ENCODE data around the gene LAD1. TPM values are rescaled to one million over a fixed set of nuclear protein-coding genes. Genes with fewer than 3 reads are reported as not detected.

Gene LAD1
- total and polyA plus RNA-seq, 4 experiments from 2014 or later = 0.17 TPM; not detected in 3

DNA sequence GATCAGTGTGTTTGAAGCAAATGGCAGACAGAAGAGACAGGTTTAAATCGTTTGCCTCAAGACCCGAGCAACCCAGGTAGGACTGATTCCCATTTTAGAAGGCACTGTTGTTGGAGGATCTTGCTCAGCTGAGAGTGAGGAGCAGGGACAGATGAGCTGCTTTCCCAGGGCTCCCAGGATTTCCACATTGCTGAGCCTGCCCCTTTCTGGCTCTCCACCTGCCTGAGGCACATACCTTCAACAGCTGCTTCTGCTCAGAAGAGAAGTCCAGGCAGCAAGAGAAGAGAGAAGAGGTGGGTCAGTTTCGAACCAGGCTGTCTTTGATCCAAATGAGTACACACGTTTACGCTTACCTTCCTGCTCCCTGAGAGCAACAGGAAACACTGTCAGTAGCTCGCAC lies 27.3 kb downstream of the LAD1 start:
- Mint-ChIP-seq H3K27ac (no peak overlapping the region), H3K4me3 (no peak overlapping the region), H3K9me3 (no peaks in the 10 kb centered on the region), H3K27me3 (peaks cover 4 to 29% of the 10 kb centered on the region in 2 donors), H3K36me3 (no peaks in the 10 kb centered on the region), H3K4me1 (no peaks in the 10 kb centered on the region)
- no peak overlapping the region for H3K4me3 ChIP-seq (ENCODE audit: low read length in 2 of 2)
- H3K36me3 ChIP-seq (ENCODE audit: insufficient read depth, low read length) = no peaks in the 10 kb centered on the region
- no peaks in the 10 kb centered on the region for H3K9me3 ChIP-seq (ENCODE audit: control insufficient read depth in 1 of 2, low read length in 2 of 2)
- POLR2A ChIA-PET (ENCODE audit: partially characterized antibody) = no interaction called here
- no peak overlapping the region for H3K27ac ChIP-seq (ENCODE audit: low read depth, low read length)
- CTCF ChIA-PET (ENCODE audit: partially characterized antibody) = no interaction called here
- no peaks in the 10 kb centered on the region for H3K4me1 ChIP-seq (ENCODE audit: insufficient read depth, low read length)
- no peaks in the 10 kb centered on the region for H3K27me3 ChIP-seq (ENCODE audit: insufficient read depth, low read length)
- intact Hi-C loops (cut with micrococcal nuclease) = no loop called here
- no peak for DNase-seq

GRCh38 chr1:201371276-201371675 lies 27.8 kb downstream of the LAD1 start:
- intact Hi-C loops (cut with micrococcal nuclease) = no loop called here
- Mint-ChIP-seq H3K9me3 (no peaks in the 10 kb centered on the region), H3K27ac (no peak overlapping the region), H3K4me3 (no peak overlapping the region), H3K27me3 (peaks cover 4 to 29% of the 10 kb centered on the region in 2 donors), H3K36me3 (no peaks in the 10 kb centered on the region), H3K4me1 (no peaks in the 10 kb centered on the region)
- no peaks in the 10 kb centered on the region for H3K36me3 ChIP-seq (ENCODE audit: insufficient read depth, low read length)
- ChIA-PET POLR2A (ENCODE audit: partially characterized antibody) (no interaction called here), CTCF (ENCODE audit: partially characterized antibody) (no interaction called here)
- H3K27ac ChIP-seq (ENCODE audit: low read depth, low read length) = no peak overlapping the region
- DNase-seq = no peak
- no peaks in the 10 kb centered on the region for H3K4me1 ChIP-seq (ENCODE audit: insufficient read depth, low read length)
- H3K9me3 ChIP-seq (ENCODE audit: control insufficient read depth in 1 of 2, low read length in 2 of 2) = no peaks in the 10 kb centered on the region
- no peaks in the 10 kb centered on the region for H3K27me3 ChIP-seq (ENCODE audit: insufficient read depth, low read length)
- H3K4me3 ChIP-seq (ENCODE audit: low read length in 2 of 2) = no peak overlapping the region

- Histone ChIP-seq H3K4me3 (ENCODE audit: low read length in 2 of 2) (no peak overlapping the region), H3K36me3 (ENCODE audit: insufficient read depth, low read length) (no peaks in the 10 kb centered on the region), H3K9me3 (ENCODE audit: control insufficient read depth in 1 of 2, low read length in 2 of 2) (no peaks in the 10 kb centered on the region), H3K27me3 (ENCODE audit: insufficient read depth, low read length) (no peaks in the 10 kb centered on the region), H3K4me1 (ENCODE audit: insufficient read depth, low read length) (no peaks in the 10 kb centered on the region), H3K27ac (ENCODE audit: low read depth, low read length) (no peak overlapping the region)
- POLR2A ChIA-PET (ENCODE audit: partially characterized antibody) = no interaction called here
- no peak overlapping the region for H3K27ac Mint-ChIP-seq
- DNase-seq = no peak
- no peak overlapping the region for H3K4me3 Mint-ChIP-seq
- H3K9me3 Mint-ChIP-seq = no peaks in the 10 kb centered on the region
- peaks cover 7 to 32% of the 10 kb centered on the region in 2 donors for H3K27me3 Mint-ChIP-seq
- intact Hi-C loops (cut with micrococcal nuclease) = no loop called here
- H3K4me1 Mint-ChIP-seq = no peaks in the 10 kb centered on the region
- H3K36me3 Mint-ChIP-seq = no peaks in the 10 kb centered on the region
- CTCF ChIA-PET (ENCODE audit: partially characterized antibody) = no interaction called here
These were observed 28.6 kb downstream of the LAD1 start for GRCh38 chr1:201370500-201370899.

DNA sequence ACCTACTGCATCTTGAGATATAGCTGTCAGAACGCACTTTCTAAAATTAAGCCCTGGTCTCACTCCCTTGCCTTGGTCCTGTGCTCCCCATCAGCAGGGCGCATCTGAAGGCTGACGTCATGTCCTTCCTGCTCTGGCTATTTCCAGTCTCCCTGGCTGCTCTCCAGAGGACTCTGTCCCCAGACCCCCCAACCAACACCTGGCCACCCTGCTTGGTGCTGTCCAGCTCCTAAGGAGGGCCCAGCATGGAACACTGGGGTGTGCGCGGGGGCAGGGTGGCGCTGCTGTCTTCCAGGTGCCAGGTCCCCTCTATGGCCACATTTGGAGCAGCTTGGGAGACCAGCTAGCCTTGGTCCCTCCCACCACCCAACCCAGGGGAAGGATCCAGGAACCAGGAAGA lies 29.9 kb downstream of the LAD1 start:
- H3K9me3 Mint-ChIP-seq = no peaks in the 10 kb centered on the region
- CTCF ChIA-PET (ENCODE audit: partially characterized antibody) = interaction anchor here (0.6 kb wide), 1 partner anchor 66 kb away, joined by 4 read pairs; no protein-coding TSS in a partner anchor

GRCh38 chr1:201366696-201367095 lies 32.4 kb downstream of the LAD1 start:
- peaks cover 11 to 20% of the 10 kb centered on the region in 2 donors for H3K27me3 Mint-ChIP-seq
- intact Hi-C loops (cut with micrococcal nuclease) = no loop called here
- Histone ChIP-seq H3K4me3 (ENCODE audit: low read length in 2 of 2) (no peak overlapping the region), H3K4me1 (ENCODE audit: insufficient read depth, low read length) (no peaks in the 10 kb centered on the region), H3K36me3 (ENCODE audit: insufficient read depth, low read length) (no peaks in the 10 kb centered on the region), H3K9me3 (ENCODE audit: control insufficient read depth in 1 of 2, low read length in 2 of 2) (no peaks in the 10 kb centered on the region), H3K27me3 (ENCODE audit: insufficient read depth, low read length) (no peaks in the 10 kb centered on the region), H3K27ac (ENCODE audit: low read depth, low read length) (no peak overlapping the region)
- no peaks in the 10 kb centered on the region for H3K36me3 Mint-ChIP-seq
- no peak overlapping the region for H3K4me3 Mint-ChIP-seq
- H3K27ac Mint-ChIP-seq = no peak overlapping the region
- DNase-seq = no peak
- no peaks in the 10 kb centered on the region for H3K4me1 Mint-ChIP-seq
- CTCF ChIA-PET (ENCODE audit: partially characterized antibody) = no interaction called here
- H3K9me3 Mint-ChIP-seq = no peaks in the 10 kb centered on the region
- POLR2A ChIA-PET (ENCODE audit: partially characterized antibody) = no interaction called here

More for the DNA sequence above, 29.9 kb downstream of the LAD1 start:
- no peaks in the 10 kb centered on the region for H3K27me3 ChIP-seq (ENCODE audit: insufficient read depth, low read length)
- Mint-ChIP-seq H3K4me3 (no peak overlapping the region), H3K4me1 (no peaks in the 10 kb centered on the region), H3K27ac (no peak overlapping the region), H3K27me3 (peaks cover 7 to 28% of the 10 kb centered on the region in 2 donors), H3K36me3 (no peaks in the 10 kb centered on the region)
- H3K4me1 ChIP-seq (ENCODE audit: insufficient read depth, low read length) = no peaks in the 10 kb centered on the region
- intact Hi-C loops (cut with micrococcal nuclease) = no loop called here
- H3K9me3 ChIP-seq (ENCODE audit: control insufficient read depth in 1 of 2, low read length in 2 of 2) = no peaks in the 10 kb centered on the region
- no peak overlapping the region for H3K27ac ChIP-seq (ENCODE audit: low read depth, low read length)
- H3K36me3 ChIP-seq (ENCODE audit: insufficient read depth, low read length) = no peaks in the 10 kb centered on the region
- DNase-seq = no peak
- POLR2A ChIA-PET (ENCODE audit: partially characterized antibody) = no interaction called here
- H3K4me3 ChIP-seq (ENCODE audit: low read length in 2 of 2) = no peak overlapping the region

- no peaks in the 10 kb centered on the region for H3K9me3 ChIP-seq (ENCODE audit: control insufficient read depth in 1 of 2, low read length in 2 of 2)
- Mint-ChIP-seq H3K27me3 (peaks cover 10 to 12% of the 10 kb centered on the region in 2 donors), H3K36me3 (no peaks in the 10 kb centered on the region), H3K27ac (no peak overlapping the region), H3K4me3 (no peak overlapping the region), H3K9me3 (no peaks in the 10 kb centered on the region), H3K4me1 (no peaks in the 10 kb centered on the region)
- no peaks in the 10 kb centered on the region for H3K27me3 ChIP-seq (ENCODE audit: insufficient read depth, low read length)
- intact Hi-C loops (cut with micrococcal nuclease) = no loop called here
- no peaks in the 10 kb centered on the region for H3K4me1 ChIP-seq (ENCODE audit: insufficient read depth, low read length)
- POLR2A ChIA-PET (ENCODE audit: partially characterized antibody) = no interaction called here
- no peak overlapping the region for H3K4me3 ChIP-seq (ENCODE audit: low read length in 2 of 2)
- no peak for DNase-seq
- H3K36me3 ChIP-seq (ENCODE audit: insufficient read depth, low read length) = no peaks in the 10 kb centered on the region
- CTCF ChIA-PET (ENCODE audit: partially characterized antibody) = no interaction called here
- H3K27ac ChIP-seq (ENCODE audit: low read depth, low read length) = no peak overlapping the region
These were observed 33.9 kb downstream of the LAD1 start for GRCh38 chr1:201365251-201365650.

- H3K27me3 ChIP-seq (ENCODE audit: insufficient read depth, low read length) = no peaks in the 10 kb centered on the region
- no peaks in the 10 kb centered on the region for H3K9me3 Mint-ChIP-seq
These were observed 34.4 kb downstream of the LAD1 start for GRCh38 chr1:201364808-201365105.

DNA sequence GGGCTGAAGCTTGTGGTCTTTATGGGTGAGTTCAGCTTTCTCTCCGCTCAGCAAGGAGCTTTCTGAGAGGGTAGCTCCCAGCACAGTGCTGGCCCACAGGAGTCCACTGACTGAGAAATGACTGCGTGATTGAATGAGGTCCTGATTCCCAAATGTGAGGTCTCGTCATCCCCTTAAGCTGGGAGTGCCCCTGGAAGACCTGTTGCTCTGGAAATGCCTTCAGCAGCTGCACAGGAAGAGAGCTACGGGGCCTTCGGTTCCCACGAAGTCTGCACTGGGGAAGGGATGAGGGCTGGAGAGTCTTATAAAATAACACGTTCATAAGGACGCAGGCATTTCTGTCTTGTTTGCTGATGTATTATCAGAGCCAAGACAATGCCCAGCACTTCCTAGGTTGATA lies 35.7 kb downstream of the LAD1 start:
- Histone ChIP-seq H3K27ac (ENCODE audit: low read depth, low read length) (no peak overlapping the region), H3K4me3 (ENCODE audit: low read length in 2 of 2) (no peak overlapping the region), H3K27me3 (ENCODE audit: insufficient read depth, low read length) (no peaks in the 10 kb centered on the region), H3K36me3 (ENCODE audit: insufficient read depth, low read length) (no peaks in the 10 kb centered on the region), H3K4me1 (ENCODE audit: insufficient read depth, low read length) (no peaks in the 10 kb centered on the region), H3K9me3 (ENCODE audit: control insufficient read depth in 1 of 2, low read length in 2 of 2) (no peaks in the 10 kb centered on the region)
- Mint-ChIP-seq H3K27ac (no peak overlapping the region), H3K4me3 (no peak overlapping the region), H3K9me3 (no peaks in the 10 kb centered on the region), H3K27me3 (peaks cover 7 to 14% of the 10 kb centered on the region in 2 donors), H3K36me3 (no peaks in the 10 kb centered on the region), H3K4me1 (no peaks in the 10 kb centered on the region)
- intact Hi-C loops (cut with micrococcal nuclease) = no loop called here
- CTCF ChIA-PET (ENCODE audit: partially characterized antibody) = interaction anchor here (1.1 kb wide), 1 partner anchor 108 kb away, joined by 3 read pairs; no protein-coding TSS in a partner anchor
- POLR2A ChIA-PET (ENCODE audit: partially characterized antibody) = no interaction called here
- DNase-seq = no peak

More at GRCh38 chr1:201364808-201365105, 34.4 kb downstream of the LAD1 start:
- Histone ChIP-seq H3K27ac (ENCODE audit: low read depth, low read length) (no peak overlapping the region), H3K9me3 (ENCODE audit: control insufficient read depth in 1 of 2, low read length in 2 of 2) (no peaks in the 10 kb centered on the region), H3K4me1 (ENCODE audit: insufficient read depth, low read length) (no peaks in the 10 kb centered on the region), H3K36me3 (ENCODE audit: insufficient read depth, low read length) (no peaks in the 10 kb centered on the region), H3K4me3 (ENCODE audit: low read length in 2 of 2) (no peak overlapping the region)
- Mint-ChIP-seq H3K27ac (no peak overlapping the region), H3K27me3 (peaks cover 10 to 12% of the 10 kb centered on the region in 2 donors), H3K4me1 (no peaks in the 10 kb centered on the region), H3K4me3 (no peak overlapping the region), H3K36me3 (no peaks in the 10 kb centered on the region)
- no peak for DNase-seq
- CTCF ChIA-PET (ENCODE audit: partially characterized antibody) = no interaction called here
- POLR2A ChIA-PET (ENCODE audit: partially characterized antibody) = no interaction called here
- intact Hi-C loops (cut with micrococcal nuclease) = no loop called here

Measured in CD4-positive, alpha-beta memory T cell (primary cell).